Measurements from ENCODE around the gene ANKRD65. TPM values are rescaled to one million over a fixed set of nuclear protein-coding genes. Genes with fewer than 3 reads are reported as not detected.

Gene ANKRD65
- total and polyA plus RNA-seq, 2 experiments from 2014 or later, result 2.1 to 5.5 TPM

DNA sequence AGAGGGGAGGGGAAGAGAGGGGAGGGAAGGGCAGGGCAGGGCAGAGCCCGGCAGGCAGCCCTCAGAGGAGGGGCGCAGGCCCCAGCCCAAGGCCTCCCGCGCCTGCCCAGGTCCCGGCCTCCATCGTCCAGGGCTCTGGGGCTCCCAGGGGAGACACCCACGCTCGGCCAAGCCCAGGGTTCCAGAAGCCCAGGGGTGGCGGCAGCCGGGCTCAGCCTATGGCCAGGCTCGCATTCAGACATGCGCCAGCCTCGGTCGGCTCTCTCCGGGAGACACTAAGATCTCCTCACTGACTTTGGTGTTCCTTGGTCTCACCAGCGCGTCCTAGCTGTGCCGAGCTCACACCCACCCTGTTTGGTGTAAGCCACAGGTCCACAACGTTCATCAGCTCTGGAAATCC lies 7.1 kb upstream of the ANKRD65 start:
- Histone ChIP-seq H2AFZ (no peak overlapping the region), H3K4me3 (no peak overlapping the region), H3K79me2 (no peaks in the 10 kb centered on the region), H3K27ac (no peak overlapping the region), H3K4me2 (no peak overlapping the region), H3K27me3 (no peaks in the 10 kb centered on the region), H3K9me3 (ENCODE audit: low read depth) (no peaks in the 10 kb centered on the region), H4K20me1 (ENCODE audit: insufficient read depth, poor library complexity, severe bottlenecking) (no peaks in the 10 kb centered on the region), H3K9me2 (replicated peaks; ENCODE audit: insufficient read depth) (no peaks in the 10 kb centered on the region), H3K4me1 (ENCODE audit: insufficient read depth) (peaks cover 38% of the 10 kb centered on the region), H3K36me3 (replicated peaks; ENCODE audit: insufficient read depth, low read depth) (no peaks in the 10 kb centered on the region)
- 92% methylated on average over 12 of the region's 19 CpGs for WGBS (ENCODE audit: low lambda C conversion rate, missing lambda C conversion rate)
- DNase-seq (ENCODE audit: low spot score), result no peak
- TF ChIP-seq EZH2phosphoT487 (IDR thresholded peaks at IDR 0.05; ENCODE audit: low read depth, severe bottlenecking, unreplicated experiment), result no peak
- TF ChIP-seq EZH2 (IDR thresholded peaks at IDR 0.05; ENCODE audit: borderline replicate concordance), result no peak
- TF ChIP-seq, protein P1, sequence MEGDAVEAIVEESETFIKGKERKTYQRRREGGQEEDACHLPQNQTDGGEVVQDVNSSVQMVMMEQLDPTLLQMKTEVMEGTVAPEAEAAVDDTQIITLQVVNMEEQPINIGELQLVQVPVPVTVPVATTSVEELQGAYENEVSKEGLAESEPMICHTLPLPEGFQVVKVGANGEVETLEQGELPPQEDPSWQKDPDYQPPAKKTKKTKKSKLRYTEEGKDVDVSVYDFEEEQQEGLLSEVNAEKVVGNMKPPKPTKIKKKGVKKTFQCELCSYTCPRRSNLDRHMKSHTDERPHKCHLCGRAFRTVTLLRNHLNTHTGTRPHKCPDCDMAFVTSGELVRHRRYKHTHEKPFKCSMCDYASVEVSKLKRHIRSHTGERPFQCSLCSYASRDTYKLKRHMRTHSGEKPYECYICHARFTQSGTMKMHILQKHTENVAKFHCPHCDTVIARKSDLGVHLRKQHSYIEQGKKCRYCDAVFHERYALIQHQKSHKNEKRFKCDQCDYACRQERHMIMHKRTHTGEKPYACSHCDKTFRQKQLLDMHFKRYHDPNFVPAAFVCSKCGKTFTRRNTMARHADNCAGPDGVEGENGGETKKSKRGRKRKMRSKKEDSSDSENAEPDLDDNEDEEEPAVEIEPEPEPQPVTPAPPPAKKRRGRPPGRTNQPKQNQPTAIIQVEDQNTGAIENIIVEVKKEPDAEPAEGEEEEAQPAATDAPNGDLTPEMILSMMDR (IDR thresholded peaks at IDR 0.05; ENCODE audit: poor library complexity), result no peak

DNA sequence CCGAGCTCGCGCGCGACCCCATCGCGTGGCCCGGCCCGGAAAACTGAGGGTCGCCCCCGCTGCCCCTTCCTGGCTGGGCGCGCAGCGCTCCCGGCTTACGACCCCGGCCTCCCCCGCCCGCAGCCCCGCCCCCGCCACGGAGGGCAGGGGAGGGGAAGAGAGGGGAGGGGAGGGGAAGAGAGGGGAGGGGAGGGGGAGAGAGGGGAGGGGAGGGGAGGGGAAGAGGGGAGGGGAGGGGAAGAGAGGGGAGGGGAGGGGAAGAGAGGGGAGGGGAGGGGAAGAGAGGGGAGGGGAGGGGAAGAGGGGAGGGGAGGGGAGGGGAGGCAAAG lies 6.7 kb upstream of the ANKRD65 start:
- no CpG with 5 or more reads among the region's 22 CpGs for WGBS (ENCODE audit: low lambda C conversion rate, missing lambda C conversion rate)
- H2AFZ ChIP-seq, result peak overlapping the region; percentile 21
- H3K36me3 ChIP-seq (replicated peaks; ENCODE audit: insufficient read depth, low read depth), result no peaks in the 10 kb centered on the region
- no peak for DNase-seq (ENCODE audit: low spot score)
- H3K27me3 ChIP-seq, result no peaks in the 10 kb centered on the region
- H3K9me2 ChIP-seq (replicated peaks; ENCODE audit: insufficient read depth), result no peaks in the 10 kb centered on the region
- H3K79me2 ChIP-seq, result no peaks in the 10 kb centered on the region
- no peak overlapping the region for H3K27ac ChIP-seq
- TF ChIP-seq, protein P1 (IDR thresholded peaks at IDR 0.05; ENCODE audit: poor library complexity), result no peak
- TF ChIP-seq EZH2 (IDR thresholded peaks at IDR 0.05; ENCODE audit: borderline replicate concordance) (no peak), EZH2phosphoT487 (IDR thresholded peaks at IDR 0.05; ENCODE audit: low read depth, severe bottlenecking, unreplicated experiment) (no peak)
- H4K20me1 ChIP-seq (ENCODE audit: insufficient read depth, poor library complexity, severe bottlenecking), result no peaks in the 10 kb centered on the region
- peaks cover 34% of the 10 kb centered on the region for H3K4me1 ChIP-seq (ENCODE audit: insufficient read depth)
- no peaks in the 10 kb centered on the region for H3K9me3 ChIP-seq (ENCODE audit: low read depth)
- H3K4me3 ChIP-seq, result peak overlapping the region; percentile 64
- H3K4me2 ChIP-seq, result peak overlapping the region; percentile 83

DNA sequence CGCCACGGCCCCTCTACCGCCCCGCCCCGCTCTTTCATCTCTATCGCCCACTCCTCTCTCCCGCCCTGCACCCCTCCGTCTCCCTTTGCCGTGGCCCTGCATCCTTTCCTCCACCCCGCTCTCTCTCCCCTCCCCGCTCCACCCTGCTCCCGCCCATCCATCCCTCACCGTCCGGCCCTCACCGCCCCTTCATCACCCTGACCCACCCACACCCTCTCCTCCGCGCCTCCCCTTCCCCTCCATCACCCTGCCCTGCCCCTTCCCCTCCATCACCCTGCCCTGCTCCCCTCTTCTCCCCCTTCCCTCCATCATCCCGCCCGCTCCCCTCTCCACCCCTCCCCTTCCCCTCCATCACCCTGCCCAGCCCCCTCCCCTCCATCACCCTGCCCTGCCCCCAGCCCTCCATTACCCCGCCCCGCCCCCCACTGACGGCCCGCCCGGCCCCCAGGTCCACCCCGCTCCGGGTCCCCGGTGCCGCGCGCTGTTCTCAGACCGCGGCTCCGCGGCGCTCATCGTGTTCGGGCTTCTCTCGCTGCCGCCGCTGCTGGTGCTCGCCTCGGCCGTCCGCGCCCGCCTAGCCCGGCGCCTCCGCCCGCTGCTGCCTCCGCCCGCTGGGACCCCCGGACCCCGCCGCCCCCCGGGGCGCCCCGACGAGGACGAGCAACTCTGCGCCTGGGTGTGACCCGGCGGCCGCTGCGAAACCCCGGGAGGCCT lies 6.2 kb upstream of the ANKRD65 start:
- H3K9me3 ChIP-seq (ENCODE audit: low read depth), result no peaks in the 10 kb centered on the region
- no peak for TF ChIP-seq EZH2 (IDR thresholded peaks at IDR 0.05; ENCODE audit: borderline replicate concordance)
- no peak for TF ChIP-seq EZH2phosphoT487 (IDR thresholded peaks at IDR 0.05; ENCODE audit: low read depth, severe bottlenecking, unreplicated experiment)
- TF ChIP-seq, protein P1 (IDR thresholded peaks at IDR 0.05; ENCODE audit: poor library complexity), result no peak
- H3K9me2 ChIP-seq (replicated peaks; ENCODE audit: insufficient read depth), result no peaks in the 10 kb centered on the region
- H3K4me3 ChIP-seq, result peak overlapping the region; percentile 64
- H3K4me1 ChIP-seq (ENCODE audit: insufficient read depth), result peaks cover 29% of the 10 kb centered on the region
- H3K4me2 ChIP-seq, result peak overlapping the region; percentile 83
- DNase-seq (ENCODE audit: low spot score), result peak; percentile 67
- H3K27ac ChIP-seq, result no peak overlapping the region
- H4K20me1 ChIP-seq (ENCODE audit: insufficient read depth, poor library complexity, severe bottlenecking), result no peaks in the 10 kb centered on the region
- no peaks in the 10 kb centered on the region for H3K36me3 ChIP-seq (replicated peaks; ENCODE audit: insufficient read depth, low read depth)
- H3K79me2 ChIP-seq, result no peaks in the 10 kb centered on the region
- H2AFZ ChIP-seq, result peak overlapping the region; percentile 21
- no CpG with 5 or more reads among the region's 66 CpGs for WGBS (ENCODE audit: low lambda C conversion rate, missing lambda C conversion rate)
- H3K27me3 ChIP-seq, result no peaks in the 10 kb centered on the region

All from hepatocyte (in vitro differentiated cells).